ENCODE measurements around the gene ZBTB24. TPM values are rescaled to one million over a fixed set of nuclear protein-coding genes. Genes with fewer than 3 reads are reported as not detected.

ZBTB24 gene
- total RNA-seq, 4 donors from 2014 or later, result 8.1 to 11.6 (median 11.2) TPM

GRCh38 chr6:109455437-109456110 is 27.4 kb downstream of the ZBTB24 start, which contains the start of gene MICAL1:
TSS of gene MICAL1 (minus strand) at chr6:109455772. CDS start at chr6:109454196, 1,576 bp downstream.
- H3K36me3 ChIP-seq, result peaks cover 10% of the 10 kb centered on the region
- peak; percentile 85 to 89 for DNase-seq (ENCODE audit: low spot score in 2 of 2)
- H3K4me3 ChIP-seq, result peak within 1 kb of the TSS; percentile 56
- H3K27ac ChIP-seq, result peak within 1 kb of the TSS; percentile 70
- H3K27me3 ChIP-seq, result no peaks in the 10 kb centered on the region
- peaks cover 49% of the 10 kb centered on the region for H3K4me1 ChIP-seq
- peak in 1 of 2 donors; percentile 37 for TF ChIP-seq CTCF (IDR thresholded peaks at IDR 0.05)
- no peak for TF ChIP-seq POLR2A (IDR thresholded peaks at IDR 0.05)
- TF ChIP-seq EP300 (IDR thresholded peaks at IDR 0.05), result no peak
- WGBS, result 1% methylated on average over 7 of the region's 70 CpGs
- H3K9me3 ChIP-seq, result no peaks in the 10 kb centered on the region

GRCh38 chr6:109454496-109455436 is 28.3 kb downstream of the ZBTB24 start:
- no peak for TF ChIP-seq EP300 (IDR thresholded peaks at IDR 0.05)
- TF ChIP-seq POLR2A (IDR thresholded peaks at IDR 0.05), result no peak
- no peak for TF ChIP-seq CTCF (IDR thresholded peaks at IDR 0.05)
- TF ChIP-seq POLR2AphosphoS5 (IDR thresholded peaks at IDR 0.05), result no peak
- H3K27me3 ChIP-seq, result no peaks in the 10 kb centered on the region
- peak in 1 of 2 donors; percentile 84 for DNase-seq (ENCODE audit: low spot score in 2 of 2)
- H3K4me3 ChIP-seq, result peak overlapping the region; percentile 56
- 9% methylated on average over 27 of the region's 48 CpGs for WGBS
- no peaks in the 10 kb centered on the region for H3K9me3 ChIP-seq
- peaks cover 49% of the 10 kb centered on the region for H3K4me1 ChIP-seq
- peak overlapping the region; percentile 70 for H3K27ac ChIP-seq
- H3K36me3 ChIP-seq, result peaks cover 10% of the 10 kb centered on the region

- Histone ChIP-seq H3K4me1 (peaks cover 49% of the 10 kb centered on the region), H3K36me3 (peaks cover 15% of the 10 kb centered on the region), H3K4me3 (peak overlapping the region; percentile 56), H3K27me3 (no peaks in the 10 kb centered on the region), H3K27ac (peak overlapping the region; percentile 70), H3K9me3 (no peaks in the 10 kb centered on the region)
- TF ChIP-seq POLR2AphosphoS5 (IDR thresholded peaks at IDR 0.05) (no peak), POLR2A (IDR thresholded peaks at IDR 0.05) (no peak), EP300 (IDR thresholded peaks at IDR 0.05) (no peak), CTCF (IDR thresholded peaks at IDR 0.05) (no peak)
- WGBS, result 88% methylated on average over 23 of the region's 27 CpGs
- DNase-seq (ENCODE audit: low spot score in 2 of 2), result no peak
Measured at GRCh38 chr6:109453594-109454495, 29.2 kb downstream of the ZBTB24 start.

- Histone ChIP-seq H3K27ac (no peak overlapping the region), H3K4me1 (peaks cover 43% of the 10 kb centered on the region), H3K9me3 (no peaks in the 10 kb centered on the region), H3K36me3 (peaks cover 15% of the 10 kb centered on the region), H3K27me3 (no peaks in the 10 kb centered on the region), H3K4me3 (no peak overlapping the region)
- WGBS, result 93% methylated on average over 2 of the region's 2 CpGs
- TF ChIP-seq POLR2A (IDR thresholded peaks at IDR 0.05) (no peak), CTCF (IDR thresholded peaks at IDR 0.05) (no peak), EP300 (IDR thresholded peaks at IDR 0.05) (no peak), POLR2AphosphoS5 (IDR thresholded peaks at IDR 0.05) (no peak)
- peak in 1 of 2 donors; percentile 18 for DNase-seq (ENCODE audit: low spot score in 2 of 2)
Measured at GRCh38 chr6:109453156-109453555, 29.9 kb downstream of the ZBTB24 start.
